NCI-H2107 (cell line): ENCODE measurements around the gene DTD1.
"Not testable (repeated sequence)": the region's sequence is repeated elsewhere in the genome, so short reads cannot be mapped to it uniquely, and the experiment has no call there.

Source experiments
- DNase-seq: peaks from one replicate; lab custom pipeline; 2025; lab: John Stamatoyannopoulos, UW

The DTD1 gene

DNA sequence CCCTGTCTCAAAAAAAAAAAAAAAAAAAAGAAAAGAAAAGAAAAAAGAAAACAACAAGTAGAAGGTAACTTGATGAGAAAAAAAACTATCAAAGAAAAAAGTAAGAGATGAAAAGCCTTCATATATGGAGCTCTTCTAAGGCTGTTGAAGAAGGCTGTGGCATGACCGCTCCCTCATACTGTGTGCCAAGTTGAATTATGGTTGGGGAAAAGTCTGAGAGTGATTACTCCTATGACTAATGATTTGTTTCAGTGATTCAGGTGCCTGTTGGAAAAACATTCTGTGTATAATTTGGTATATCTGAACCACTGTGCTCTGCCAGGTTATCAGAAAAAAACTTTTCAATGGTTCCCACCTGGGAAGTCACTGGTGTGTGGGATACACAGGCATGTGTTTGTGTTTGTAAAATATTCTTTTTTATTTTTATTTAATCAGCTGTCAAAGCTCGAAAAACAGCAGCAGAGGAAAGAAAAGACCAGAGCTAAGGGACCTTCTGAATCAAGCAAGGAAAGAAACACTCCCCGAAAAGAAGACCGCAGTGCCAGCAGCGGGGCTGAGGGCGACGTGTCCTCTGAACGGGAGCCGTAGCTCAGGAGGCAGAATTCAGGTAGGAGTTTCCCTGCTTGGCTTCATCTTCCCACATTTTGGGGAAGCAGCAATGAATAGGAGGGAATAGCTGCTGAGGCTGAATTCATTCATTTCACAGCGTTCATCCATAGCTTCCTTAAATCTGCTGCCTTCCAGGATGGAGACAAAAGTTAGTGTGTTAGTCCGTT, 156.0 kb downstream of the DTD1 start:
- DNase-seq: no peak

DNA sequence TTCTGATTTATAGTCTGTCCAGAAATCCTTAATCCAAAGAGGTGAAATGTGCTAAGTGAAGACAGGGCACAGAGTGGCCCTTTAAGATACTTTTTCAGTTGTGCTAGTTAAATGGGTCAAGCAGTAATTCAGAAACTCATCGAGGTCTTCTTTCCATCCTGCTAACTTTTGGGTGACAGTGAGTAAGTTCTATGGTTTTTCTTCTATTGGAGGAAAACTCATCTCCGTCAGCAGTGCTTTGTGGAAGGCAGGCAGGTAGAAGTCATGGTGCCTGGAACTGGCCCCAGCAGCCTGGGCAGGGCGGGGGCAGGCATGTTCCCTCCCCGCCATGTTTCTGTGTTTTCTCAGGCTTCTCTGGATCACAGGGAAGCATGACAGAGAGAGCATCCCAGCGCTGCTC, 159.2 kb downstream of the DTD1 start:
- DNase-seq: no peak

DNA sequence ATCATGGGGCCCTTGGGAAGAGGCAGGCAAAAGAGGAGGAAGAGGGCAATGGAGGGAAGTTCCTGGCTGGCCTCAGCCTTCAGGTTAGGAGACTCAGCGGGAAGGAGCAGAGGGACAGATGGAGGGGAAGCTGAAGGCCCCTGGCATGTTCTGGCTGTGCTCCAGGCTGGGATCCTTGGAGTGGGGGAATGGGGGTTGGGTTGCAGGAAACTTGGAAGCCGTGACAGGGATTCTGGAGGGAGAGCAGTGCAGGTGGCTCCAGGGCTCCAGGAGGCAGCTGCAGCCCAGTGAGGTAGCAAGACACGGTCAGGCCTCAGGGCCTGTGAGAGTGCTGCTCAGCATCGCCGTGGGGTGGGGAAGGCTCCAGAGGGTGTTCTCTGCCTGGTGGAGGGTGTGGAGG, 161.1 kb downstream of the DTD1 start:
- no peak for DNase-seq

DNA sequence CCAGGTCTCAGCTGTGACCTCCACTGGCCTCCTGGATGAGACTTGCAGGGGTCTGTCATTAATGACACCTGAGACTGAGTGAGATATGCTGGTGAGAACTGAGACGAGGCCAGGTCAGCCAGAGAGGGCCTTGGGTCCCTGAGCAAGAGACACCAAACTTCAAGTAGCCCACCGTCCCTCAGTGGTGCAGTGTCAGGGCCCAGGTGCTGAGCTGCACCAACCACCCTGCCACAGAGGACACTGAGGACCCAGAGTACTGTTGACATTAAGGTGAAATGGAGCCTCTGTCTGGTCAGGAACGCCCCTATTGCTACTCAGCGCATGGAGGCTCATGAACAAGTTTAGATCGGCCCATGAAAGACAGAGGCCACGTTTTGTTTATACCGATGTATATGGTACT, 161.7 kb downstream of the DTD1 start:
- no peak for DNase-seq

DNA sequence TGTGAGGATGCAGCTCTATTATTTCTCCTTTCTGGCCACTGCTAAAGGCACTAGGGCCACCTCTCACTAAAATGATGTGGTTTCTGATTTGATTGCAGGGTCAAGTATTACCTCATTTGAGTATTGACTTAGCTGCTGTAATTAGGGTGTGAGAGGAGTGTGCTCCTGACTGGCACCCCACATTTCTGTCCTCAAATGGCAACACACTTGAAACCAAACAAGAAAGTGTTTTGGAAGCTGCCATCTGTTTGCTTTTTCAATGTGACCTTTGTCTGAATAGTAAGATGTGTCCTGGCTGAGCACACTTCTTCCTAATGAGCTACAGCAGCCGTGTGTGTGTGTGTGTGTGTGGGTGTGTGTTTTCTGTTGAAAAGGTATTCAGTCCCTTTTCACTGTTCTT, 162.9 kb downstream of the DTD1 start:
- DNase-seq: no peak

DNA sequence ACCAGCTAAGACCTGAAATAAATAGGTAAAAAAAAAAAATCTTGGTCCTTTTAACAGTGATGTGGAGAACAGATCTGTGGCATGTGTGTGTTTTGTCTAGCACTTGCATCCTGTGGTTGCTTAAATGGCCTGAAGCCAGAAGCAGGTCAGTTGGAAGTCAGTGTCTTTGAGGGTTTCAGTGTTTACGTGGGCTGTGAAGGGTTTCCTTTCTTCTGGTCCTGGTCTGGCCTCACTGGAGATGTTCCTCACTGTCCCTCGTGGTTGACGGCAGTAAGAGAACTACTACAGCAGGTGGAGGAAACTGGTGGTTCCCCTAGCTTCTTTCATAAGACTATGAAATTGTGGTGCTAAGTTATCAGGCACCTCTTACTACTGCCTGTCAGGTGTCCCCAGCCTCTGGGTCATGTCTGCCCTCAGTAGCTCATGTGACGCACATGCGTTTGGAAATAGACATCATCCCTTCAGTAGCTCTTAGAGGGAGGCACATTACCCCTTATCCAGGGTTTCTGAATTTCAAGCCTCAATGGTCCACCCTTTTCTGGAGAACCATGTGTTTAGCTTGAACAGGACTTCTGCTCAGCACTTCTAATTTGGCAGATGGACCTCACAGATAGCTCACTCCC, 166.3 kb downstream of the DTD1 start:
- DNase-seq: no peak

DNA sequence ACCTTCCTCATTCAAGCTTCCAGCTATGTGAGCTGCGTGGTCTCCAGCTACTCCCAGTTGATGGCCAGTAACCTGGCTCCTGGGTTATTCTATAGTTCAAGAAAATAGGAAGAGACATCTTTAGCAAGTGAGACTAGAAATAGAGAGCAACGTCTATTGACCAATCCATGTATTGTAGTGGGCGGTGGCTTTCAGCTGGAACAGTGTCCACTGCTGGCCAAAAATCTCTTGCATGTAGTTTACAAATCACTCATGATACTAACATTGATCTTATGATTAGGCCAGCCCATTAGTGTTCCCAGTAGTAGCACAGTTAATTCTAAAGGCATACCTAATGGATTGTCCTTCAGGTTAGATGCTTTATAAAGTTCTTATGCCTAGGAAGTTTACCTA, 166.8 kb downstream of the DTD1 start:
- no peak for DNase-seq

DNA sequence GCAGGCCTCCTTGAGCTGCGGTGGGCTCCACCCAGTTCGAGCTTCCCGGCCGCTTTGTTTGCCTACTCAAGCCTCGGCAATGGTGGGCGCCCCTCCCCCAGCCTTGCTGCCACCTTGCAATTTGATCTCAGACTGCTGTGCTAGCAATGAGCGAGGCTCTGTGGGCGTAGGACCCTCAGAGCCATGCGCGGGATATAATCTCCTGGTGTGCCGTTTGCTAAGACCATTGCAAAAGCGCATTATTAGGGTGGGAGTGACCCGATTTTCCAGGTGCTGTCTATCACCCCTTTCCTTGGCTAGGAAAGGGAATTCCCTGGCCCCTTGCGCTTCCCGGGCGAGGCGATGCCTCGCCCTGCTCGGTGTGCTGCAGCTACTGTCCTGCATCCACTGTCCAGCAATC, 173.0 kb downstream of the DTD1 start:
- DNase-seq: not testable (repeated sequence)

DNA sequence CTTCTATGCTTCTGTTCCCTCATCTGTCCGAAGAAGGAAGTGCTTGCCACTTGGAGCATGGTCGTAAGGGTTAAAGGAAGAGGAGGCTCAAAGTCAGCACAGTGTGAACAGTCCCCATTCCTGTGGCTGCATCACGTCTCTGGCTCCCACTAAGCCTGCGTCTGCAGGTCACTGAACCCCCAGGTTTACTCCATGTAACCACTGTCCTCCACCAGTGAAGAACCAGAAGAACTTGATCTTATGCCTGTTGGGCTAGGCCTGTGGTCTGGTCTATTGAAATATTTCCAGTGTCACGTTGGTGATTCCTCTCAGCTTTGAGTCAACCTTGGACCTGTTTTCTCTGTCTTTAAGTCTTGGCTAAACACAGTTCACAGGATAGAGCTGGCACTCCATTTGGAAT, 179.8 kb downstream of the DTD1 start:
- DNase-seq: no peak

DNA sequence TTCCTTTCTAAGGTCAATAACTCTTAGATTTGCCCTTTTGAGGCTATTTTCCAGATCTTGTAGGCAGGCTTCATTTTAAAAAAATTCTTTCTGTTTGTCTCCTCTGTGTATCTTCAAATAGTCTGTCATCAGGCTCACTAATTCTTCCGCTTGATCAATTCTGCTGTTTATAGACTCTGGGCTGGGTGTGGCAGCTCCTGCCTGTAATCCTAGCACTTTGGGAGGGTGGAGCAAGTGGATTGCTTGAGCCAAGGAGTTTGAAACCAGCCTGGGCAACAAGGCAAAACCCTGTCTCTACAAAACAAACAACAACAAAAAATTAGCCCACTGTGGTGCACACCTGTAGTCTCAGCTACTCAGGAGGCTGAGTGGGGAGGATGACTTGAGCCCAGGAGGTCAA, 185.7 kb downstream of the DTD1 start:
- no peak for DNase-seq

DNA sequence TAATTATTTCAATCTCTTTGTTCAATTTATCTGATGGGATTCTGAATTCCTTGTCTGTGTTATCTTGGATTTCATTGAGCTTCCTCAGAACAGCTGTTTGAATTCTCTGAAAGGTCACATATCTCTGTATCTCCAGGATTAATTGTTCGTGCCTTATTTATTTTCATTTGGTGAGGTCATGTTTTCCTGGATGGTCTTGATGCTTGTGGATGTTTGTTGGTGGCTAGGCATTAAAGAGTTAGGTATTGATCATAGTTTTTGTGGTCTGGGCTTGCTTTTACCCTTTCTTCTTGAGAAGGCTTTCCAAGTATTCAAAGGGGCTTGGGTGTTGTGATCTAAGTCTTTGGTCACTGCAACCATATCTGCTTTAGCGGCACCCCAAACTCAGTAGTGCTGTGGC, 186.4 kb downstream of the DTD1 start:
- DNase-seq: no peak

DNA sequence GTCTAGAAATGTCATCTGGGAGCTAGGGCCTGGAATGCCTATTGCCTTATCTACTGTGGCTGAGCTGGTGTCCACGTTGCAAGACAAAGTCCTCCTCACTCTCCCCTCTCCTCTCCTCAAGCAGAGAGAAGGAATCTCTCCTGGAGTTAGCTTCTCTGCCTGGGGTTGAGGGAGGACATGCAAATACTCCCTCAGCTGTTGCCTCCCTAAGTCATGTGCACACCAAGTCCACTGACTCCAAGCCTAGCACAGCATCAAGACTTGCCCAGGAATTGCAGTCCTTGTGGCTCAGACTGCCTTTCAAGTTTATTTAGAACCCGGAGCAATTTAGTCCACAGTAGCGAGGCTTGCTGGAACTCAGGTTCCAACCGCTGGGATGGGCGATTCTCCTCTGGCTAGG, 187.8 kb downstream of the DTD1 start:
- DNase-seq: no peak

DNA sequence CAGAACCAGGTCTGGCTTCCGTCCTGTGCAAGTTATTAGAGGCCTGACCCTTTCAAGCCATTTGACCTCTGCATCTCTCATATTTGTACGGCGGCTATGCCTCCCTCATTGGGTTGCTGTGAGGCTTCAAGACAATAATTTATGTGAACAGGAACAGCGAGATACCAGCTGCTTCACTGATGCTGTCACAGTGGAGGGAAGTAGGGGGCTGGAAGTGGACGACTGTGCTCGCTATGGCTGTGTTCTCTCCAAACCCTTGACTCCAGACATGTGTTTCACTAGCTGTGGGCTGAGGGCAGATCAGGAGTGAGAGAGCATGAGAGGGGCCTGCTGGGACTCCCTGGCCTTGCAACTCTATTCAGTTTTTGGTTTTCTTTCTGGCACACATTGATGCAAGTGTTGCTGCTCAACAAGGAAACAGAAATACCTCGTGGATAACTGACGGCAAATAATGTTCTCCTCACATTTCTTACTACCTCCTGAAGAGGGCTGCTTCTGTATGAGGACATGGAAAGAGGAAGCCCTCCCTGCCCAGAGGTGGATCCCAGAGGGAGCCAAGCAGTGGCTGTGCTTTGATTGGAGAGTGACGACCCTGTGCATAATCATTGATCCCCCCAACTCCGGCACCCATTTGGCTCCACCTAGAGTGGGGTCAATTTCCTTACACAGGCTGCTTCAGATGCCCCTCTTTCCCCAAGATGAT, 191.0 kb downstream of the DTD1 start:
- DNase-seq: no peak

DNA sequence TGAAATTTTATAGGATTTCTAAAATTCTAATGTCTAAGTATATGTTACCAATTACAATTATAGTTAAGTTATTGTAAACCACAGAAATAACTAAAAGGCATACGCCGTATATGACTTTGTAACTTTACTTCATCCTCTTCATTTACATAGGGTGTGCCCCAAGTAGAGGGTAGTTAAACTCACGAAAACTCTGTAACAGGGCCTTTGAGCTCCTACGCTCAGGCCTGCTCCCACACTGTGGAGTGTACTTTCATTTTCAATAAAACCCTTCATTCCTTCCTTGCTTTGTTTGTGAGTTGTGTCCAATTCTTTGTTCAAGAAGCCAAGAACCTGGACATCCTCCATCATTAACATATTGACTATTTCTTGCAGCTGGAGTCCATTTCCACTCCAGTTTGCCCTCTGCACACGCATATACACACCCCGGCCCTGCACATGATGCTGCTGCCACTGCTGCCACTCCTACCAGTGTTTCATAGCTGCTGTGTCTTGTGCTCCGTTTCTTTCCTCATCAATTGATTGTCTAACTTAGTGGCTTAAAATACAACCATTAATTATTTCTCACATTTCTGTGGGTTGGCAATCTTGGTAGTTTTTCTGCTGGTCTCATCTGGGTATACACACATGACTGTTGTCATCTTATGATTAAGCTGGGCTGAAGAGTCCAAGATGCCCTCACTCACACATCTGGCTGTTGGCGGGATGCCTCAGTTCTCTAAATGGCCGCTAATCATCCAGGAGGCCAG, 192.7 kb downstream of the DTD1 start:
- DNase-seq: no peak

DNA sequence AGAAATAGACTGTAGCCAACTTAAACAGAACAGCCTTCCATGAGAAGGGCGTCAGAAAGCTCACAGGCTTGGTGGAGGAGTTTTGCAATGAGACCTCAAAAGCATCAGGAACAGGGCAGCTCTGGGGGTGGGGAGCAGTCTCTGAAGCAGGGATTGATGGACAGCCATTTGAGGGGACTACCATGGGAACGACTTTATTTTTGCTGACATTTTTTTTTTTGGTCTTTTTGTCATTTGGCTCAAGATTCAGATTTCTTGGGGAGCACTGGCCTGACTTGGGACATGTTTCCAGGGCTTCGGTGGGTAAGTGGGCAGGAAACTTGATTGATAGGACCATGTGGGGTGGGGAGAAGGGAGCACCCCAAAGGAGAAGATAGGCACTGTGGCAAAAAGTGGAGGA, 193.7 kb downstream of the DTD1 start:
- DNase-seq: no peak

DNA sequence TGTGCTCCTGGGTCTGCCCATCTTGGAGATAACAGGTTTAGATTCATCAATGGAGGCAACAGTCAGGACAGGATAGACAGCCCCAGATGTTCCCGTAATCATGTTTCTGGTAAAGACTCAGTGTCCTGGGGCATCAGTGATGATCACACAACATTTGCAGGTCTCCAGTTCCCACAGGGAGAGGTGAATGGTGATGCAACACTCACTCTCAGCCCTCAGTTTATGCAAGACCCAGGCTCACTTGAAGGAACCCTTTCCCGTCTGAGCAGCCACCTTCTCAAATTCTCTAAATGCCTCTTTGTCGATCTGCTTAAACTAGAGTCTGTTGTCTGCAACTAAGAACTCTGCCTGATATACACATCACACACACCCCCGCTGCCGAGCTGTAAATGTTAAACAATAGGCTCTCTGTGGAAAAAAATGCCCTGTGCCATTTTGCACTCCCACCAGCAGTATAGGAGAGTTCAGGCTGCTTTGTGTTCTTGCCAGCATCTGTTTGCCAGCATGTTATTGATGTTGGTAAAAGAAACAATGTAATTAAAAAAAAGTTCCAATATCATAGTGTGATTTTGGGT, 195.6 kb downstream of the DTD1 start:
- DNase-seq: no peak

DNA sequence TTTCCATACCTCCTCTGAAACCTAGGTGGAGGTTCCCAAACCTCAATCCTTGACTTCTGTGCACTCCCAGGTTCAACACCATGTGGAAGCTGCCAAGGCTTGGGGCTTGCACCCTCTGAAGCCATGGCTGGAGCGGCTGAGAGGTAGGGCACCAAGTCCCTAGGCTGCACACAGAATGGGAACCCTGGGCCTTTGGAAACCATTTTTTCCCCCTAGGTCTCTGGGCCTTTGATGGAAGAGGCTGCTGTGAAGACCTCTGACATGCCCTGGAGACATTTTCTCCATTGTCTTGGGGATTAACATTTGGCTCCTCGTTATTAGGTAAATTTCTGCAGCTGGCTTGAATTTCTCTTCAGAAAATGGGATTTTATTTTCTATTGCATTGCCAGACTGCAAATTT, 199.2 kb downstream of the DTD1 start:
- not testable (repeated sequence) for DNase-seq

DNA sequence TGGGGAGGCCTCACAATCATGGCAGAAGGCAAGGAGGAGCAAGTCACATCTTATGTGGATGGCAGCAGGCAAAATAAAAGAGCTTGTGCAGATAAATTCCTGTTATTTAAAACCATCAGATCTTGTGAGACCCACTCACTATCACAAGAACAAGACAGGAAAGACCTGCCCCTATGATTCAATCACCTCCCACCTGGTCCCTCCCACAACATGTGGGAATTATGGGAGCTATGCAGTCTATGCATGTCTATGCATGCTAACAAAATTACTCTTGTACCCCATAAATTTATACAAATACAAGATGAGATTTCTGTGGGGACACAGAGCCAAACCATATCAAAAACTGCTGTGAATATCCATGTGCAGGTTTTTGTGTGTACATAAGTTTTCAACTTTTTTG, 200.2 kb downstream of the DTD1 start:
- no peak for DNase-seq

DNA sequence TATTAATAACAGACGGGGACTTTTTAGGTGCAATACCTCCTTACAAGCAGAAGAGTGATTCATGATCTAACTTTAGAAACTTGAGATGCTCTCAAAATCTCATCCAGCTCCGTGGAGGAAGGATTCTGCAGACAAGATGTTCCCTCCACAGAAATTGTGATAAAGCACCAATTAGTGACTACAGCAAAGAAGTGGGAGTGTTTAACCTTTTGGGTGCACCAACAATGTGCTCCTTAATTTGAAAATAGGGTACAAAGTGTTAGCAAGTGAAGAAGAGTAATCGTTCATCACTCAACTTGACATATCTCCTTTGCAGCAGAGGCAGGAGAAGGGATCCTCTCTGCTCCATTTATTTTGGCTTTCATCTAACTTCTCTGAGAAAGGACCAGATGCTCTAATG, 202.9 kb downstream of the DTD1 start:
- no peak for DNase-seq

DNA sequence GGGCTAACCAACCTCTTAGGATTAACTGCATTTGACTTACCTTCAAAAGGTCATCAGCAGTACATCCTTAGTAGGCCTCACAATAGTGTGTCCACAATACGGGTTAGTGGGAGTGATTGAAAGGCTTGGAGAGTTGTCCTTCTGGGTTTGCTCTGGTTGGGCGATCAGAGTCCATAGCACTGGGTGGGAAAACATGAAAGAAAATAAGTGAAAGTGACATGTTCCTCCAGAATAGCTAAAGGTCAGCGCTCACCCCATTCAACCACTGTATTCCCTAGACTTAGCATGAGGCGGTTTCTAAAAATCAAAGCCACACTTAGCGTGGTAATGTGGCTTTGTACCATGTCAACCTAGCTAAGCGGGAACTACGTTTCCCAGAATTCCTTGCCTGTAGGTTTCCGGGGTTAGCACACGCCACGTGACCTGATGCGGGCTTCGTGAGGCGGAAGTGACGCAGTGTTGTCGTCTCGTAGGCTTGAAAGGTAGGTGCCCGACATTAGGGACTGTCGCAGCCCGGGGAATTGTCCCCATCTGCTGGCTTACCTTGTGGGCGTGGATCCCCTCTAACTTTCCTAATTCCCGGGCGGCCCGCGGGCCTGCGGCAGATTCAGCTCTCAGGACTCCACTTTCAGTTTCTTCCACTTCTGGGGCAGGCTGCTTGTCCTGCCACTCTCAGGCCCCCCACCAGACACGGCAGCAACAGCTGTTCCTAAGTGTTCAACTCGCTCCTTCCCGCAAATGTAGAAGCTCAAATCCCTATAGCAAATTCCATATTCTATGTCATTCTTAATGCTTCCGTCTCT, 206.0 kb downstream of the DTD1 start:
- DNase-seq: peak; percentile 60

DNA sequence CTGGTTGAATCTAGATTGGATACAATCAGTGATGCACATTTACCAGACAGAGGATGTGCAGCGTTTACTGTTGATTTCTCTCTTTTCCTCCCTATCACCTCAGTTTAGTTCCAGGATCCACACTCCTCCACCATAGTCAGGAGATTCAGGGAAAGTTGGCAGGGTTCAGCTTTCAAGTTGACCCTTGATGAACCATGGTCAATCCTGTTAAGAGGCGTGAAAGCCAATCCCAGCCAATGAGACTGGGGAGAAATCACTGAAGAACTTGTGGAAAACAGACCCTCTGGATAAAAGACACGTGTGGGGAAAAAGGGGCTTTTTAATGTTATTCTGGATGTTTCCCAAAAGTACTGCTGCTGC, 206.6 kb downstream of the DTD1 start:
- DNase-seq: no peak

DNA sequence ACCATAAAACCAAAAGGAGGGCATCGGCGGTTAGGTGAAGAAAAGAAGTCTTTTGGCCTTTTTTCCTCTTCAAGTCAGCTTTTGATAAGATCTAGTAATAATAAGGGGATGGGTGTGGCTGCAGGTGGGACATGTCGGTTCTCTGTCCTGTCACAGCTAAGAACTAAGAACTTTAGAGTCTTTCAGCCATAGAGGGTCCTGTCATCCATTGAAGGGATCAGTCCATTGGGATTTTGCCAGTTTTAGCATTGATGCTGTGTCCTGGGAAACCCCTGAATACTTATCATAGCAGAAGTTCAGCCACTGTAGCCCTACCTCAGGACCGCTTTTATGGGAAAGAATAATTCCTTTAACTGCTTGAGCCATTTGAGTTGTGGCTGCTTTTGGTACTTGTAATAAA, 207.5 kb downstream of the DTD1 start:
- no peak for DNase-seq
